NB4 (cell line): ENCODE data around the gene CACNA1D.

Experiments
- MYC ChIP-seq: IDR thresholded peaks from 2 replicates; pipeline ENCODE4 v1.6.1; 2011; ENCODE audit warnings: low read depth, low read length
- POLR2A ChIP-seq: IDR thresholded peaks from 2 replicates; pipeline ENCODE4 v1.6.1; 2011; ENCODE audit warnings: mild to moderate bottlenecking; ENCODE audit not compliant: insufficient read length; ENCODE audit errors: extremely low read depth
- TF ChIP-seq, protein P1 (sequence below): IDR thresholded peaks from one replicate; pipeline ENCODE4 v1.5.1; 2012; ENCODE audit warnings: low read depth, low read length
- TF ChIP-seq, protein P2 (sequence below): IDR thresholded peaks from 2 replicates; pipeline ENCODE4 v1.6.1; 2011; ENCODE audit warnings: low read depth, low read length

GRCh38 chr3:53843195-53844177 is 349.1 kb downstream of the CACNA1D start:
- TF ChIP-seq, protein P1, sequence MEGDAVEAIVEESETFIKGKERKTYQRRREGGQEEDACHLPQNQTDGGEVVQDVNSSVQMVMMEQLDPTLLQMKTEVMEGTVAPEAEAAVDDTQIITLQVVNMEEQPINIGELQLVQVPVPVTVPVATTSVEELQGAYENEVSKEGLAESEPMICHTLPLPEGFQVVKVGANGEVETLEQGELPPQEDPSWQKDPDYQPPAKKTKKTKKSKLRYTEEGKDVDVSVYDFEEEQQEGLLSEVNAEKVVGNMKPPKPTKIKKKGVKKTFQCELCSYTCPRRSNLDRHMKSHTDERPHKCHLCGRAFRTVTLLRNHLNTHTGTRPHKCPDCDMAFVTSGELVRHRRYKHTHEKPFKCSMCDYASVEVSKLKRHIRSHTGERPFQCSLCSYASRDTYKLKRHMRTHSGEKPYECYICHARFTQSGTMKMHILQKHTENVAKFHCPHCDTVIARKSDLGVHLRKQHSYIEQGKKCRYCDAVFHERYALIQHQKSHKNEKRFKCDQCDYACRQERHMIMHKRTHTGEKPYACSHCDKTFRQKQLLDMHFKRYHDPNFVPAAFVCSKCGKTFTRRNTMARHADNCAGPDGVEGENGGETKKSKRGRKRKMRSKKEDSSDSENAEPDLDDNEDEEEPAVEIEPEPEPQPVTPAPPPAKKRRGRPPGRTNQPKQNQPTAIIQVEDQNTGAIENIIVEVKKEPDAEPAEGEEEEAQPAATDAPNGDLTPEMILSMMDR = no peak
- TF ChIP-seq POLR2A (no peak), MYC (no peak)
- TF ChIP-seq, protein P2, sequence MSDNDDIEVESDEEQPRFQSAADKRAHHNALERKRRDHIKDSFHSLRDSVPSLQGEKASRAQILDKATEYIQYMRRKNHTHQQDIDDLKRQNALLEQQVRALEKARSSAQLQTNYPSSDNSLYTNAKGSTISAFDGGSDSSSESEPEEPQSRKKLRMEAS = no peak
